GM10847 (cell line): ENCODE measurements around the gene SLC14A1.

Source experiments
- POLR2A ChIP-seq: IDR thresholded peaks from 2 replicates; pipeline ENCODE4 v1.6.1; 2011; ENCODE audit not compliant: insufficient read length; ENCODE audit errors: extremely low read depth

SLC14A1 gene

DNA sequence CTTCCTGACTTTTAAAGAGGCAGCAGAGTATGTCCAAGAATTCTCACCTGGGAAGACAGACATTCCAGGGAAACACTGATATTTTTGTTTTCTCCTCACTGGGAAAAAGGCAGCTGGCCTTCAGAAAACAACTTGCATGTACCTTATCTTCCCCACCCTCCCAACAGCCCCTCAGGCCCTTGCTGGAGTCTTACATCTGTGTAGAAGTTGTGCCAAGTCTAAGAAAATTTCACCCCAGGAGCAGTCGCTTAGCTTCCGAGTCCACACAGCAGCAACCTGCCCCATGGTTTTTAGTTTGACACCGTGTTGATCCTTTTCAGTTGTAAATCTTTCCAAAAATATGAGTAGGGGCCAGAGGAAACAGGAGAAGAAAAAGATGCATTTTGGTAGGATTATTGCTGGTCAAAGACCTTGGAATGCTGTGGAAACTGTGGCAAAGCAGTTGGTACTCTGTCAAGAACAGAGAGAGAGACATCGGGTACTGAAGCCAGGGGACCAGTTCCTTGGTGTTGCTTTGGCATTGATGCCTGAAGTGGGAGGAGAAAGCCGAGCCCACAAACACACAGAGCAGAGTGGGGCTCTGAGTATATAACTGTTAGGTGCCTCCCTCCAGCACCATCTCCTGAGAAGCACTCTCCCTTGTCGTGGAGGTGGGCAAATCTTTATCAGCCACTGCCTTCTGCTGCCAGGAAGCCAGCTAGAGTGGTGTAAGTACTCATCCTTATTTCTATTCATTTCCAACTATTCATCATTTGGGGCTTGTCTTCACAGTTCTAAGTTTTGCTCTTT lies at the start of gene SLC14A1:
SLC14A1 (plus strand) TSS at position 615 of the 789 bp plus-strand sequence. CDS start 6,140 bp downstream, outside the sequence.
- TF ChIP-seq POLR2A: no peak

- TF ChIP-seq POLR2A: no peak
These were observed 46.6 kb upstream of the SLC14A1 start for GRCh38 chr18:45677276-45677807.

GRCh38 chr18:45678441-45678840 lies 45.5 kb upstream of the SLC14A1 start:
- no peak for TF ChIP-seq POLR2A

GRCh38 chr18:45678850-45679249 lies 45.1 kb upstream of the SLC14A1 start:
- no peak for TF ChIP-seq POLR2A

DNA sequence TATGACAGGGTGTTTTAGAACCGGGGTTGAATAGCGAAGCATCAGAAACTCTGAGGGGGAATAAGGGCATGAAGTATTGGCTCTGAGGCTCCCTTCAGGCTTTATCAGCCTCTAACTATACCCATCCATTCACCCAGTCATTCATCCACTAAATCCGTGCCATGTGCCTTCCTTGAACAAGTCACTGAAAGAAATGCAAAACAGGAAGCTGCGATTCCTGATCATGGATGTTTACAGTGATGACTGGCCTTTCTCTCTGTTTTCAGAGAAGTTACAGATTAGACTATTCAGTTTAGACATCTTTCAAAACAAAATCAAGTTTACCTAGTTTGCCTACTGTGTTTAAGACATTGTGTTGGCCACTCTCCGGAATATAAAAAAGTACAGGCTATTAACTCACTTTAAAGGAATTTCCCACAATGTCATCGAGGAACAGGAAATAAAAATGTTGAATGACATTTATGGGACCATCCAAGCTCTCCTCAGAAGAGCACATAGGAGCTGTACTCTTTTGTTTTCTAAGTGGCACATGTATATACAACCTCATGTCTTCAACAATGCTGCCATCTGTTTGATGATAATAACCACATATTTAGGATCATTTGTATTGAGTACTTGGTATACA lies 43.8 kb upstream of the SLC14A1 start:
- TF ChIP-seq POLR2A: no peak

GRCh38 chr18:45682181-45682580 lies 41.8 kb upstream of the SLC14A1 start:
- no peak for TF ChIP-seq POLR2A

GRCh38 chr18:45684341-45685115 lies 39.5 kb upstream of the SLC14A1 start:
- no peak for TF ChIP-seq POLR2A

- TF ChIP-seq POLR2A: peak; percentile 6
These were observed 36.9 kb upstream of the SLC14A1 start for GRCh38 chr18:45686891-45687611.

- TF ChIP-seq POLR2A: no peak
These were observed 36.4 kb upstream of the SLC14A1 start for GRCh38 chr18:45687621-45688020.

- no peak for TF ChIP-seq POLR2A
These were observed 35.9 kb upstream of the SLC14A1 start for GRCh38 chr18:45688113-45688512.

DNA sequence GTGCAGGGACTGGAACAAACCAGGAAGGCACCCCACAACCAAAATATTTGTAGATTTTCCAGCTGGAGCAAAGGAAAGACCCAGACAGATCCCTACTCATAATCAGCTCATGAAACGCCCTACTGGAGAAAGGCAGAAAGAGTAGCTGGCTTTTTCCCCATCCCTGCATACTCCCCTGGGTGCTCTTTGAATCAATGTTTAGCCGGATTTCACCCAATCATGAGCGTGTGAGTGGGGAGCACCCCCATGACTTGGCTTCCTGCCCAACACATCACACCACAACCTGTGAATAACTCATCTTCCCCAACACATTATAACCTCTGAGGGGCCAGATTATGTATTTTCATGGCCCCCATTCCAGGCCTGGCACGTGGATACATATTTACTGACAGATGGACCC lies 35.1 kb upstream of the SLC14A1 start:
- no peak for TF ChIP-seq POLR2A

GRCh38 chr18:45689396-45689795 lies 34.6 kb upstream of the SLC14A1 start:
- TF ChIP-seq POLR2A: no peak

GRCh38 chr18:45690975-45691815 lies 32.8 kb upstream of the SLC14A1 start:
- no peak for TF ChIP-seq POLR2A

GRCh38 chr18:45691816-45692179 lies 32.2 kb upstream of the SLC14A1 start:
- no peak for TF ChIP-seq POLR2A
